ENCODE measurements around the gene GOLM1.

DNA sequence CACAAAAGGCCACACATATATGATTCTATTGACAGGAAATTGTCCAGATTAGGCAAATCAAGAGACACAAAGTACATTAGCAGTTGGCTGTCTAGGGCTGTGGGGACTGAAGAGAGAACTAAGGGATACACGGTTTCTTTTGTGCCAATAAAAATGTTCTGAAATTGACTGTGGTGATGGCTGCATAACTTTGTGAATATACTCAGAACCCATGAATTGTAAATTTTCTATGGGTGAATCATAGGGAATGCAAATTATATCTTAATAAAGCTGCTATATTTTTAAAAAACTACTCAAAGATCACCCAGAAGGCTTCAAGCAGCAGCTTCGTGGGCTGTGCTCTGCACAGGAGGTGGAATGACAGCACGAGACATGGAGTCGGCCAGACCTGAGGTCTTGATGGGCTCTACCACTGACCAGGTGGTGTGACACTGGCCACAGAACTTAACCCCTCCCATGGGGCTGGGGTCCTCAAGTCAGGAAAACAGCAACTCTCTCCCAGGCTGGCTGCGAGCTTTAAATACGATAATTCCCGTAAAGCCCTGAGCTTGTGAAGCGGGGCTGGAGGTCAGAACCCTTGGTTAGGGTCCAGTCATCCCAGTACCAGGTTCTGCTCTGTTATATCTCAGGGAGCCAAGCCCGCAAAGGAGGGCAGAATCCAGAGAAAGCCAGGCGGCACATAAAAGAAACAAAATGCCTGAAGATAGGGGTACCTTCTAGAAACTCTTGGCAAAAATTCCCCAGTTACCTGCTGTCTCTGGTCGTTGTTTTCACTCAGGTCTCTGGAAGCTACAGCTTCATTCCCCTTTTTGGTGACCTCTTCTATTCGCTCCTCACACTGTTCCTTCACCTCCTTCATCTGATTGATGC, 59.1 kb downstream of the GOLM1 start:
- TF ChIP-seq, protein P1, sequence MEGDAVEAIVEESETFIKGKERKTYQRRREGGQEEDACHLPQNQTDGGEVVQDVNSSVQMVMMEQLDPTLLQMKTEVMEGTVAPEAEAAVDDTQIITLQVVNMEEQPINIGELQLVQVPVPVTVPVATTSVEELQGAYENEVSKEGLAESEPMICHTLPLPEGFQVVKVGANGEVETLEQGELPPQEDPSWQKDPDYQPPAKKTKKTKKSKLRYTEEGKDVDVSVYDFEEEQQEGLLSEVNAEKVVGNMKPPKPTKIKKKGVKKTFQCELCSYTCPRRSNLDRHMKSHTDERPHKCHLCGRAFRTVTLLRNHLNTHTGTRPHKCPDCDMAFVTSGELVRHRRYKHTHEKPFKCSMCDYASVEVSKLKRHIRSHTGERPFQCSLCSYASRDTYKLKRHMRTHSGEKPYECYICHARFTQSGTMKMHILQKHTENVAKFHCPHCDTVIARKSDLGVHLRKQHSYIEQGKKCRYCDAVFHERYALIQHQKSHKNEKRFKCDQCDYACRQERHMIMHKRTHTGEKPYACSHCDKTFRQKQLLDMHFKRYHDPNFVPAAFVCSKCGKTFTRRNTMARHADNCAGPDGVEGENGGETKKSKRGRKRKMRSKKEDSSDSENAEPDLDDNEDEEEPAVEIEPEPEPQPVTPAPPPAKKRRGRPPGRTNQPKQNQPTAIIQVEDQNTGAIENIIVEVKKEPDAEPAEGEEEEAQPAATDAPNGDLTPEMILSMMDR (IDR thresholded peaks at IDR 0.05): no peak
- TF ChIP-seq POLR2AphosphoS5 (IDR thresholded peaks at IDR 0.05; ENCODE audit: low read depth, low read length): no peak
- TF ChIP-seq TCF7L2 (IDR thresholded peaks at IDR 0.05; ENCODE audit: low read depth, low read length): no peak
